ENCODE measurements around the gene LYPLAL1. TPM values are rescaled to one million over a fixed set of nuclear protein-coding genes. Genes with fewer than 3 reads are reported as not detected.

The LYPLAL1 gene
- total and polyA plus RNA-seq, 2 of the 13 experiments (the other 11 are each of a cell fraction or from before 2014, with no cell fraction given), result 17.0 to 31.6 TPM

DNA sequence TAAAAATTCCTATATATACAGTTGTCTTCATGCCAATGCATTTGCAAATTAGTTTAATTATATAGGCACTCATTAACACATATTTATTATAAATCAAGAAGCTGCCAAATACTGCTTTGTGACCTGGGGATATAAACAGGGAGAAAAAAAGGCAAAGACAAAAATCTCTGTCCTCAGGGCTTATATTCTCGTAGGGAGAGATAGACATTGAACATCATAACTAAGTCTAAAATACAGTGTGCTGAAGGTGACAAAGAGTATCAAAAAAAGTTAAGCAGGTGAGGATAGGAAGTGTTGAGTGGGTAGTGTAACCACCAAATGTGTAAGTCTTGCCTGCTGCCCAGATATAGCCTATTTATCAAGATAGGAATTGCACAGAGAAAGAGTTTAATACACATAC, 40.7 kb upstream of the LYPLAL1 start (continued):
- no peak for TF ChIP-seq CEBPZ (IDR thresholded peaks at IDR 0.05; ENCODE audit: low read length)
- no peak for TF ChIP-seq MXD1 (CRISPR knock-in tag; IDR thresholded peaks at IDR 0.05)
- TF ChIP-seq, protein P1, sequence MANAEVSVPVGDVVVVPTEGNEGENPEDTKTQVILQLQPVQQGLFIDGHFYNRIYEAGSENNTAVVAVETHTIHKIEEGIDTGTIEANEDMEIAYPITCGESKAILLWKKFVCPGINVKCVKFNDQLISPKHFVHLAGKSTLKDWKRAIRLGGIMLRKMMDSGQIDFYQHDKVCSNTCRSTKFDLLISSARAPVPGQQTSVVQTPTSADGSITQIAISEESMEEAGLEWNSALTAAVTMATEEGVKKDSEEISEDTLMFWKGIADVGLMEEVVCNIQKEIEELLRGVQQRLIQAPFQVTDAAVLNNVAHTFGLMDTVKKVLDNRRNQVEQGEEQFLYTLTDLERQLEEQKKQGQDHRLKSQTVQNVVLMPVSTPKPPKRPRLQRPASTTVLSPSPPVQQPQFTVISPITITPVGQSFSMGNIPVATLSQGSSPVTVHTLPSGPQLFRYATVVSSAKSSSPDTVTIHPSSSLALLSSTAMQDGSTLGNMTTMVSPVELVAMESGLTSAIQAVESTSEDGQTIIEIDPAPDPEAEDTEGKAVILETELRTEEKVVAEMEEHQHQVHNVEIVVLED (CRISPR knock-in tag; IDR thresholded peaks at IDR 0.05; ENCODE audit: borderline replicate concordance), result no peak
- no peak for TF ChIP-seq ZNF30 (CRISPR knock-in tag; IDR thresholded peaks at IDR 0.05)

- ChIA-PET CTCF (ENCODE audit: low intra/inter-chr PET ratio, low total read pairs) (no interaction called here), POLR2A (no interaction called here)
- H3K36me3 ChIP-seq (replicated peaks in 1 of 2; ENCODE audit: control insufficient read depth in 1 of 2, insufficient read depth in 2 of 2, low read length in 2 of 2), result no peaks in the 10 kb centered on the region
- WGBS (ENCODE audit: low lambda C conversion rate), result 2% methylated on average over 3 of the region's 3 CpGs
- in situ Hi-C loops (cut with HindIII; ENCODE audit: extremely low pct_ligation_motif_present, low pct_unique_long_range_greater_than_20kb), result no loop called here
- intact Hi-C loops (cut with micrococcal nuclease; ENCODE audit: unreplicated experiment), result no loop called here
- H2AFZ ChIP-seq (ENCODE audit: low read length), result no peak overlapping the region
- FAIRE-seq (no peak), ATAC-seq (no peak), DNase-seq (ENCODE audit: low spot score) (no peak)
- no peaks in the 10 kb centered on the region for H3K27me3 ChIP-seq (ENCODE audit: control insufficient read depth in 1 of 2, insufficient read depth in 2 of 2, low read length in 2 of 2)
- no peaks in the 10 kb centered on the region for H3K79me2 ChIP-seq (ENCODE audit: insufficient read depth, low read length)
- no peaks in the 10 kb centered on the region for H3K4me1 ChIP-seq (ENCODE audit: insufficient read depth, low read length)
- no peaks in the 10 kb centered on the region for H3K9me3 ChIP-seq (ENCODE audit: low read length)
- H3K27ac ChIP-seq (ENCODE audit: extremely low read length, insufficient read depth, low read length), result no peak overlapping the region
- no peak overlapping the region for H3K4me3 ChIP-seq (replicated peaks in 1 of 3; ENCODE audit: insufficient read depth in 1 of 3, low read depth in 2 of 3, low read length in 3 of 3)
- H4K20me1 ChIP-seq (ENCODE audit: insufficient read depth, low read length), result no peaks in the 10 kb centered on the region
- H3K9ac ChIP-seq (ENCODE audit: insufficient read depth, low read depth, low read length), result no peak overlapping the region
- no peak overlapping the region for H3K4me2 ChIP-seq (ENCODE audit: low read depth, low read length)
- no TSS peak for BruUV-seq (replicated peaks)
- no peak for TF ChIP-seq ZNF296 (CRISPR knock-in tag; conservative IDR thresholded peaks at IDR 0.05)
- no peak for TF ChIP-seq FOXM1 (CRISPR knock-in tag; IDR thresholded peaks at IDR 0.05)
- no peak for TF ChIP-seq CCDC6 (CRISPR knock-in tag; IDR thresholded peaks at IDR 0.05)
- TF ChIP-seq NFE2 (CRISPR knock-in tag; IDR thresholded peaks at IDR 0.05), result no peak
- TF ChIP-seq ZNF547 (CRISPR knock-in tag; IDR thresholded peaks at IDR 0.05), result no peak
- no peak for TF ChIP-seq ZNF549 (CRISPR knock-in tag; IDR thresholded peaks at IDR 0.05)
- no peak for TF ChIP-seq MZF1 (CRISPR knock-in tag; IDR thresholded peaks at IDR 0.05; ENCODE audit: borderline replicate concordance)
- TF ChIP-seq ZNF235 (CRISPR knock-in tag; IDR thresholded peaks at IDR 0.05; ENCODE audit: borderline replicate concordance), result no peak
- no peak for TF ChIP-seq ZSCAN20 (CRISPR knock-in tag; IDR thresholded peaks at IDR 0.05; ENCODE audit: borderline replicate concordance)
- TF ChIP-seq DR1 (CRISPR knock-in tag; IDR thresholded peaks at IDR 0.05), result no peak
- no peak for TF ChIP-seq NCOR1 (IDR thresholded peaks at IDR 0.05; ENCODE audit: borderline replicate concordance, low read length)
- TF ChIP-seq ZNF180 (CRISPR knock-in tag; IDR thresholded peaks at IDR 0.05; ENCODE audit: borderline replicate concordance, low read depth), result no peak
- no peak for TF ChIP-seq ELF4 (CRISPR knock-in tag; IDR thresholded peaks at IDR 0.05; ENCODE audit: borderline replicate concordance)
- TF ChIP-seq ERF (CRISPR knock-in tag; IDR thresholded peaks at IDR 0.05), result no peak
- TF ChIP-seq MEIS2 (CRISPR knock-in tag; IDR thresholded peaks at IDR 0.05), result no peak
Observed at GRCh38 chr1:219138747-219139146, 34.9 kb upstream of the LYPLAL1 start.
